DND-41 (cell line): ENCODE results near the gene CSPG5.

Source experiments
- ATAC-seq: fragments of 200-7000 bp; cut with Tn5 transposase; 3 replicates; pipeline ENCODE4 v1.9.1; 2021; ENCODE audit warnings: low read depth; ENCODE audit not compliant: insufficient read depth
- DNase-seq: peaks from one replicate; pipeline ENCODE4 v3.0.0-alpha.2; 2020
- H2AFZ ChIP-seq: 2 replicates; pipeline ENCODE4 v1.6.0; 2012; ENCODE audit warnings: low read depth, low read length
- H3K27ac ChIP-seq: 2 replicates; pipeline ENCODE4 v1.5.1; 2012; ENCODE audit warnings: low read length, inconsistent platforms
- H3K27me3 ChIP-seq: fragments of 200-600 bp; sonication (generic); 2 replicates; pipeline ENCODE4 v1.6.0; 2012; ENCODE audit warnings: low read length, mild to moderate bottlenecking, inconsistent platforms; ENCODE audit not compliant: insufficient read depth, poor library complexity
- H3K36me3 ChIP-seq: 2 replicates; pipeline ENCODE4 v1.5.1; 2012; ENCODE audit warnings: low read length, inconsistent platforms; ENCODE audit not compliant: insufficient read depth
- H3K4me1 ChIP-seq: 2 replicates; pipeline ENCODE4 v1.5.1; 2012; ENCODE audit warnings: mild to moderate bottlenecking, low read length; ENCODE audit not compliant: insufficient read depth
- H3K4me2 ChIP-seq: 2 replicates; pipeline ENCODE4 v1.6.0; 2012; ENCODE audit warnings: mild to moderate bottlenecking, moderate library complexity, low read length, inconsistent platforms; ENCODE audit not compliant: insufficient read depth
- H3K4me3 ChIP-seq, 2 experiments: fragments of 200-600 bp in 1 of 2; shearing (Covaris generic) in 1 of 2; 2 replicates each; pipeline ENCODE4 v1.5.1; 2012 to 2016; ENCODE audit warnings: inconsistent platforms in 2 of 2, low read length in 2 of 2, mild to moderate bottlenecking in 2 of 2, low read depth in 1 of 2, moderate library complexity in 1 of 2
- H3K79me2 ChIP-seq: 2 replicates; pipeline ENCODE4 v1.6.0; 2012; ENCODE audit warnings: low read length, inconsistent platforms; ENCODE audit not compliant: insufficient read depth
- H3K9ac ChIP-seq: 2 replicates; pipeline ENCODE4 v1.6.0; 2012; ENCODE audit warnings: low read depth, mild to moderate bottlenecking, inconsistent platforms, low read length, moderate library complexity
- H3K9me3 ChIP-seq: 2 replicates; pipeline ENCODE4 v1.5.1; 2012; ENCODE audit warnings: low read length, moderate library complexity, mild to moderate bottlenecking, inconsistent platforms; ENCODE audit not compliant: insufficient read depth, severe bottlenecking
- H4K20me1 ChIP-seq: 2 replicates; pipeline ENCODE4 v1.6.0; 2012; ENCODE audit warnings: low read length; ENCODE audit not compliant: insufficient read depth
- CTCF ChIP-seq: IDR thresholded peaks from 2 replicates; pipeline ENCODE4 v1.5.1; 2012; ENCODE audit warnings: borderline replicate concordance, low read length, moderate library complexity, mild to moderate bottlenecking; ENCODE audit not compliant: poor library complexity, severe bottlenecking; ENCODE audit errors: extremely low read depth
- EZH2 ChIP-seq: IDR thresholded peaks from 3 replicates; pipeline ENCODE4 v1.6.1; 2012; ENCODE audit warnings: borderline replicate concordance, low read depth, mild to moderate bottlenecking, moderate library complexity, low read length, inconsistent platforms; ENCODE audit not compliant: severe bottlenecking

CSPG5 gene

GRCh38 chr3:47592066-47592795 is 13.6 kb upstream of the CSPG5 start:
- Histone ChIP-seq H3K79me2 (no peaks in the 10 kb centered on the region), H3K4me1 (no peaks in the 10 kb centered on the region), H3K36me3 (peaks cover 74% of the 10 kb centered on the region), H3K4me3 (no peak overlapping the region), H3K4me2 (no peak overlapping the region), H3K9me3 (no peaks in the 10 kb centered on the region), H4K20me1 (peaks cover 5% of the 10 kb centered on the region; the same call in 1 of the 2 replicates), H2AFZ (no peak overlapping the region), H3K27ac (no peak overlapping the region), H3K9ac (no peak overlapping the region), H3K27me3 (no peaks in the 10 kb centered on the region)
- no peak for ATAC-seq
- TF ChIP-seq CTCF (no peak), EZH2 (no peak)
- no peak for DNase-seq

- H3K9me3 ChIP-seq: no peaks in the 10 kb centered on the region
- no peak overlapping the region for H2AFZ ChIP-seq
- ATAC-seq (no peak), DNase-seq (no peak)
- no peak overlapping the region for H3K9ac ChIP-seq
- H3K4me3 ChIP-seq: no peak overlapping the region
- H3K36me3 ChIP-seq: peaks cover 86% of the 10 kb centered on the region
- TF ChIP-seq EZH2: no peak
- TF ChIP-seq CTCF: no peak
- no peak overlapping the region for H3K27ac ChIP-seq
- peaks cover 3% of the 10 kb centered on the region; the same call in 1 of the 2 replicates for H4K20me1 ChIP-seq
- no peak overlapping the region for H3K4me2 ChIP-seq
- no peaks in the 10 kb centered on the region for H3K27me3 ChIP-seq
- no peaks in the 10 kb centered on the region for H3K79me2 ChIP-seq
- no peaks in the 10 kb centered on the region for H3K4me1 ChIP-seq
Observed at GRCh38 chr3:47590216-47590615, 11.6 kb upstream of the CSPG5 start.

GRCh38 chr3:47588587-47588986 is 9.9 kb upstream of the CSPG5 start:
- no peak; the same call in 2 of the 3 replicates for ATAC-seq
- Histone ChIP-seq H3K36me3 (peaks cover 74% of the 10 kb centered on the region), H2AFZ (no peak overlapping the region), H3K27ac (no peak overlapping the region), H3K79me2 (no peaks in the 10 kb centered on the region), H3K27me3 (no peaks in the 10 kb centered on the region), H3K9ac (no peak overlapping the region), H3K9me3 (no peaks in the 10 kb centered on the region), H3K4me2 (no peak overlapping the region), H4K20me1 (no peaks in the 10 kb centered on the region), H3K4me3 (no peak overlapping the region), H3K4me1 (no peaks in the 10 kb centered on the region)
- no peak for DNase-seq
- TF ChIP-seq EZH2: no peak
- TF ChIP-seq CTCF: no peak
